Dedifferentiated amniotic fluid mesenchymal stem cell (primary cell): Measurements from ENCODE around the gene DNHD1.

Source experiments
- DNase-seq: peaks from one replicate; pipeline ENCODE4 v3.0.0-alpha.2; 2016; ENCODE audit errors: extremely low spot score

Gene DNHD1

GRCh38 chr11:6611092-6611962 is 114.2 kb downstream of the DNHD1 start:
- DNase-seq = no peak

- DNase-seq = no peak
Observed at GRCh38 chr11:6611963-6612212, 114.8 kb downstream of the DNHD1 start.

DNA sequence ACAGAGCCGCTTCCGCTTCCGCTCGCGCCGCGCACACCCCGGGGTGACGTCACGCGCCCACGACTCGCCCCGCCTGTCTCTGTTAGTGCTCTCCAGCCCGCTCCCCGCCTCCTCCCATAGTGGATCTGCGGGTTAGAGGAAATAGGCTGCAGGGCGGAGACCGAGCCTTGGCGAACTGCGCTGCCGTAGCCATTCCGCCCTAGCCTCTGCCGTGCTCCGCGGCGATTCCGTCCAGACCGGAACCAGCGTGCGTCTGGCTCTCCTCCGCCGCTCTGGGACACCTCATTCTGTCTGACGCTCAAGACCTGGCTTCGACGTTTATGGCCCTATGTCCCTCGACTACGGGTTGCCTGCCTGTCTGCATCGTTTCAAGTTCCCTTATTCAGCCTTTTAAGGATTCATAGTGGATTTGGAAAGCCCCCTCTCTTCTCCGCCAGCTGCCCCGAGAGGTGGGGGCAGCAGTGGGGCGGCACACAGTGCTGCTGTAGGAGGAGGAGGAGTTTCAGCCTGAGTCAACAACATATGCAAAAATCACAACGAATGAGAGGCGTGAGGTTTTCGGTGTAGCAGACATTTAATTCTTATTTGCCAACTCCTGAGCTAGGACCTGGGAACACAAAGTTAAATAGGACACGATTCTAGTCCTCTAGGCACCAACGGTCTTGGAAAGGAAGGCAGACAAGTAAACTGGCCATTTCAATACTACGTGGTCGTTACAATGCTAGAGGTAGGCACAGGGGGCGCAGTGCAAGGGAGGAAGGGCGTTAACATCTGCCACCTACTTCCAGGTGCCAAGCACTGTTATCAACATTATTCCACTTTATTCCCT is 115.3 kb downstream of the DNHD1 start, which contains the start of gene TAF10:
Gene TAF10, minus strand, starts transcription at position 4 of the 829 bp plus-strand sequence. CDS start 27 bp downstream, outside the sequence.
- peak; percentile 96 for DNase-seq

DNA sequence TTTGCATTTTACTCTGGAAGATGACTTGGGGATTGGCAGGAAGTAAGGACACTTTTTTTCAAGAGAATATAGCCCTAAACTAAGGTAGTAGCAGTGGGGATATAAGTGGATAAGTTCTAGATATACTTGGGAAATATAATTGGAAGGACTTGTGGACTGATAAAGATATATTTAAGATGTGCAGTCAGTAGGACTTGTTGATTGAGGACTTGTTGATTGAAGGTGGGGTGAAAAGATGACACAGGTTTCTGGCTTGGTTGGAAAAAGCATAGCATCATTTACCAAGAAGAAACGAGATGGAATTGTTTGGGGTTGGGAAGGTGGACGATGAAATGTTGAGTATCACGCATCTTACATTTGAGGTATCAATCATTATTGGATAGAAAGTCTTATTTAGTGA is 116.4 kb downstream of the DNHD1 start:
- no peak for DNase-seq

- DNase-seq = no peak
Observed at GRCh38 chr11:6614446-6614845, 117.4 kb downstream of the DNHD1 start.

GRCh38 chr11:6615046-6615445 is 118.0 kb downstream of the DNHD1 start:
- no peak for DNase-seq

- no peak for DNase-seq
Observed at GRCh38 chr11:6615882-6616585, 119.0 kb downstream of the DNHD1 start.

- DNase-seq = no peak
Observed at GRCh38 chr11:6616596-6617250, 119.6 kb downstream of the DNHD1 start.

DNA sequence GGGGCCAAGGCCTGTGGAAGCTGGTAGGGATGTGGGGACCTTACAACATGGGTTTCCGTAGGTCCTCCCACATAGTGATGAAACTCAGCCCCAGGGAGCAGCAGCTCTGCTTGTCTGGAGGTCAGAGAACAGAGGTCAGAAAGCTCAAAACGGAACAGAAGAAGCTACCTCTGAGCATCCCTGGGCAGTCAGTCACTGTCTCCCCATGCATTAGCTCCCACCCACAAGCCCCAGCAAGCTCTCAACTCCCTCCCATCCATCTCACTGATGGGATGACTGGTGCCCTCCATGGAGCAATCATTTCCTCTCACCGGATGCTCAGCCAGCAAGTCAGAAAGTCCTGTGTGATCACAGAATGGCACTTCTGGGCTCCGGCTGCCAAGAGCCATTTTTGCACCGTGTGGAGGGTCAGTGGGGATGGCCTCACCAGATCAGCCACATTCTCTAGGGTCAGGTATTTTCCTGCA is 120.3 kb downstream of the DNHD1 start:
- DNase-seq = no peak

DNA sequence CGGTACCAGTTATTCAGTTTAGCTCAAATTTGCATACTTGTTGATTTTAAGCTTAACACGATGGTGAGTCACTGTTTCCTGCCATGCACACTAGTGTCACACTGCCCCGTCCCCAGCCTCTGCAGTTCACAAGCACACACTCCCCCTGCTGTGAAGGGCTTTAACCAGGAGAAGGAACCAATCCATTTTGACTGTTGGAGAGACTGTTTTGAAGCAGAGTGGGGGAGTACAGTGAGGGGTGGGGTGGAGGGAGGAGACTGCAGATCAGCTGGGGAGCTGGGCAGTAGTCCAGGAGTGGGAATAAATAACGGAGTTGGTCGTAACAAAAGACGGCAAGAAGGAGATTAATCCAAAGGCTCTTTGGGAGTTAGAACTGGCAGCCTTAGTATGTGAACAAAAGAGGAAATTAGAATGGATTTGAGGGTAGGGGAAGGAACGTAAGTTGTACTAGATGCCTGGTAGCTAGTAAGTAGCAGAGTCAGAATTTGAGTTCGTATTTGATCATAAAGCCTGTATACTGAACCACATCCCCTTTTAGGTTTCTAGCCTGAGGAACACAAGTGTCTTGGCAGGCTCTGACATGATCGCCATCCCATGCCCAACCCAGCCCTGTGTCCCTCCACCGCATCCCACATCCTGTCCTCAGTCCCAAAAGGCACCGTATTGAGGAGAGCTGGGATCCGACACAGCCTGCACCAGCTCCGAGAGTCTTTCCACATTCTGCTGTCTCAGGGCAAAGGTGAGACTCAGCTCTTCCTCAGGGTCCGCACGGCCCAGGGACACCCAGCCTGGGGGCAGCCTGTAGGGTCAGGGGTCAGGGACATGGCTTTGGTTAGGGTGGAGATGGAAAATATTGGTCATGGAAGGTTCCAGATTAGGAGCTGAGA is 121.3 kb downstream of the DNHD1 start:
- peak; percentile 67 for DNase-seq

DNA sequence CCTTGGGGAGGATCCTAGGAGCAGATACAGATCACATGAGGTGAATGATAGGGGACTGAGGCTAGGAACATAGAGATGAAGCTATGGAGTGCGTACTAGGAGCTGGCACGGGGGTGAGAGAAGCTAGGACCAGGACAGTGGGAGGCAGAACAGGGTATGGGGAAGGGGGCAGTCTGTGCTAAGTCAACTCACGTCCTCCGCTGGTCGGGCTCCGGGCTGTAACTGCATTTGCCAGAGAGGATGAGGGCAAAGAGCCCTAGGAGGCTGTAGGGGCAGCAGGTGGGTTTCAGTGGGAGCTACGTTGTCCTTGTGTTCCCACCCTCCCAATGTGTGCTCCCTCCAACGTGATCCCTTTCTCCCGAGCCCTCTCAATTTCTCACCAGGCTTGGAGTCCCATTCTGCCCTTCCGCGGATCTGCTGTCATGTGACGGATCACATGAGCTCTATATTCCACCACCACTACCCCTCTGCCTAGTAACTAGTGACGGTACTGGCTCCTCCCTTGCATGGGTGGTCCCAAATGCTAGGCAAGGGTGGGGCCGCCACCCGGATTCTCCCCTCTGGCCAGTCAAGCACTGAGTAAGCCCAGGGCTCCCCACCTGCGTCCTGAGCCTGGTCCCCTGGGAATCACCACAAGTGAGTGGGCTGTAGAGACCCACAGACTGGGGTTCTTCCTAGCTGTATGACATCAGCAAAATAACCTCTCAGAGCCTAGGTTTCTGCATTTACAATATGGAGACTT is 122.1 kb downstream of the DNHD1 start, which contains the start of gene TPP1:
Gene TPP1, minus strand, starts transcription at position 419 of the 742 bp plus-strand sequence. Its CDS starts 22 bp downstream, at position 397.
- DNase-seq = peak; percentile 87

GRCh38 chr11:6620636-6621035 is 123.6 kb downstream of the DNHD1 start:
- DNase-seq = no peak
